H9 (cell line): ENCODE data around the gene IQGAP2. TPM values are rescaled to one million over a fixed set of nuclear protein-coding genes. Genes with fewer than 3 reads are reported as not detected.

Source experiments
- DNase-seq: peaks from one replicate; pipeline ENCODE4 v3.0.0-alpha.2; 2017
- H2AFZ ChIP-seq: one replicate; pipeline ENCODE4 v1.6.1; 2013; ENCODE audit warnings: mild to moderate bottlenecking, low read length, control low read depth, moderate library complexity
- H2AK5ac ChIP-seq: 2 replicates; pipeline ENCODE4 v1.6.1; 2013; ENCODE audit warnings: low read length, control low read depth, mixed read lengths; ENCODE audit not compliant: insufficient read length
- H2BK120ac ChIP-seq: one replicate; pipeline ENCODE4 v1.6.1; 2013; ENCODE audit warnings: low read depth, mild to moderate bottlenecking, low read length, control low read depth, inconsistent platforms; ENCODE audit not compliant: poor library complexity, severe bottlenecking
- H2BK12ac ChIP-seq: 2 replicates; pipeline ENCODE4 v1.6.1; 2013; ENCODE audit warnings: low read length, control low read depth, mixed read lengths, low read depth; ENCODE audit not compliant: insufficient read length
- H2BK15ac ChIP-seq: 2 replicates; pipeline ENCODE4 v1.6.1; 2013; ENCODE audit warnings: low read depth, low read length, control low read depth
- H2BK20ac ChIP-seq: one replicate; pipeline ENCODE4 v1.6.1; 2013; ENCODE audit warnings: low read depth, mild to moderate bottlenecking, low read length, control low read depth, inconsistent platforms; ENCODE audit not compliant: poor library complexity, severe bottlenecking
- H2BK5ac ChIP-seq: 2 replicates; pipeline ENCODE4 v1.6.1; 2013; ENCODE audit warnings: low read length, control low read depth, mixed read lengths; ENCODE audit not compliant: insufficient read length
- H3K14ac ChIP-seq: 2 replicates; pipeline ENCODE4 v1.6.1; 2013; ENCODE audit warnings: low read length, control low read depth; ENCODE audit not compliant: insufficient read depth
- H3K18ac ChIP-seq: 2 replicates; pipeline ENCODE4 v1.6.1; 2013; ENCODE audit warnings: low read depth, mild to moderate bottlenecking, mixed read lengths, low read length, control low read depth; ENCODE audit not compliant: insufficient read length
- H3K23ac ChIP-seq: 2 replicates; pipeline ENCODE4 v1.6.1; 2013; ENCODE audit warnings: low read length, control low read depth, mixed read lengths, low read depth; ENCODE audit not compliant: insufficient read length
- H3K23me2 ChIP-seq: 2 replicates; pipeline ENCODE4 v1.6.1; 2013; ENCODE audit warnings: low read depth, mild to moderate bottlenecking, mixed read lengths, low read length, control low read depth; ENCODE audit not compliant: insufficient read length, poor library complexity, severe bottlenecking
- H3K27ac ChIP-seq: 2 replicates; pipeline ENCODE4 v1.5.1; 2013; ENCODE audit warnings: low read length, control low read depth, mixed read lengths, low read depth; ENCODE audit not compliant: insufficient read length
- H3K27me3 ChIP-seq: 2 replicates; pipeline ENCODE4 v1.6.1; 2013; ENCODE audit warnings: low read length, control low read depth, inconsistent platforms; ENCODE audit not compliant: insufficient read depth
- H3K4ac ChIP-seq: 2 replicates; pipeline ENCODE4 v1.6.1; 2013; ENCODE audit warnings: low read depth, mild to moderate bottlenecking, control low read depth, inconsistent platforms, low read length, moderate library complexity
- H3K4me1 ChIP-seq: 2 replicates; pipeline ENCODE4 v1.6.1; 2013; ENCODE audit warnings: low read length, control low read depth, inconsistent platforms; ENCODE audit not compliant: insufficient read depth
- H3K4me2 ChIP-seq: 2 replicates; pipeline ENCODE4 v1.6.1; 2013; ENCODE audit warnings: low read length, control low read depth, mixed read lengths; ENCODE audit not compliant: insufficient read length, insufficient read depth
- H3K56ac ChIP-seq: 2 replicates; pipeline ENCODE4 v1.6.1; 2013; ENCODE audit warnings: low read depth, mild to moderate bottlenecking, mixed read lengths, low read length, control low read depth; ENCODE audit not compliant: insufficient read length
- H3K79me1 ChIP-seq: 2 replicates; pipeline ENCODE4 v1.6.1; 2013; ENCODE audit warnings: low read depth, mild to moderate bottlenecking, moderate library complexity, low read length, control low read depth, inconsistent platforms; ENCODE audit not compliant: insufficient read depth, poor library complexity, severe bottlenecking
- H3K79me2 ChIP-seq: 2 replicates; pipeline ENCODE4 v1.6.1; 2013; ENCODE audit warnings: low read length, control low read depth, inconsistent platforms; ENCODE audit not compliant: insufficient read depth
- H3K9ac ChIP-seq: 2 replicates; pipeline ENCODE4 v1.6.1; 2013; ENCODE audit warnings: low read length, control low read depth, mixed read lengths; ENCODE audit not compliant: insufficient read length; ENCODE audit errors: extremely low read depth
- H3K9me3 ChIP-seq: one replicate; pipeline ENCODE4 v1.6.1; 2013; ENCODE audit warnings: low read depth, low read length, inconsistent platforms; ENCODE audit not compliant: control insufficient read depth
- H3T11ph ChIP-seq: one replicate; pipeline ENCODE4 v1.6.1; 2013; ENCODE audit warnings: mild to moderate bottlenecking, low read length, control low read depth, inconsistent platforms
- H4K20me1 ChIP-seq: one replicate; pipeline ENCODE4 v1.6.1; 2013; ENCODE audit not compliant: control insufficient read depth, insufficient read length, insufficient read depth
- H4K5ac ChIP-seq: 2 replicates; pipeline ENCODE4 v1.6.1; 2013; ENCODE audit warnings: low read depth, mild to moderate bottlenecking, mixed read lengths, low read length, control low read depth; ENCODE audit not compliant: insufficient read length
- H4K8ac ChIP-seq: replicated peaks from 2 replicates; pipeline ENCODE4 v1.6.1; 2013; ENCODE audit warnings: low read length, control low read depth, mixed read lengths, low read depth; ENCODE audit not compliant: insufficient read length
- H4K91ac ChIP-seq: 2 replicates; pipeline ENCODE4 v1.6.1; 2013; ENCODE audit warnings: low read depth, mild to moderate bottlenecking, moderate library complexity, mixed read lengths, low read length, control low read depth; ENCODE audit not compliant: insufficient read length
- H3K27ac Mint-ChIP-seq, 3 experiments: 2 replicates in 2 of 3; 3 replicates in 1 of 3; pipeline ENCODE4 v1.8.0; 2020 to 2021; ENCODE audit warnings: mixed read lengths in 3 of 3, mild to moderate bottlenecking in 1 of 3, moderate library complexity in 1 of 3
- H3K27me3 Mint-ChIP-seq: 2 replicates; pipeline ENCODE4 v1.8.0; 2021; ENCODE audit warnings: low read depth, mild to moderate bottlenecking, moderate library complexity, mixed read lengths
- H3K36me3 Mint-ChIP-seq, 3 experiments: 2 replicates in 2 of 3; 3 replicates in 1 of 3; pipeline ENCODE4 v1.8.0; 2020 to 2021; ENCODE audit warnings: low read depth in 3 of 3, mixed read lengths in 3 of 3; ENCODE audit not compliant: insufficient read depth in 1 of 3
- H3K4me1 Mint-ChIP-seq, 2 experiments: 2 replicates each; pipeline ENCODE4 v1.8.0; 2020; ENCODE audit warnings: mixed read lengths in 2 of 2
- H3K4me3 Mint-ChIP-seq, 2 experiments: 2 replicates in 1 of 2; 3 replicates in 1 of 2; pipeline ENCODE4 v1.8.0; 2020 to 2021; ENCODE audit warnings: mild to moderate bottlenecking in 2 of 2, mixed read lengths in 2 of 2, moderate library complexity in 1 of 2
- H3K9me3 Mint-ChIP-seq, 2 experiments: 2 replicates in 1 of 2; 3 replicates in 1 of 2; pipeline ENCODE4 v1.8.0; 2020; ENCODE audit warnings: mild to moderate bottlenecking in 2 of 2, mixed read lengths in 2 of 2, moderate library complexity in 1 of 2
- WGBS: extraction: QIAGEN DNeasy Blood & Tissue Kit; methylation state at CpG from one replicate; pipeline ENCODE4 v1.1.7; 2013; ENCODE audit warnings: missing lambda C conversion rate, low lambda C conversion rate, mixed read lengths; ENCODE audit not compliant: insufficient read length; ENCODE audit errors: extremely low coverage; 5-methylcytosine and 5-hydroxymethylcytosine counted together
- total RNA-seq: library from RNA; stranded (reverse); gene quantifications from 2 replicates; pipeline ENCODE4 v1.2.1, GENCODE V29; 2021
- TF ChIP-seq, protein P1 (sequence below): fragments of 200-600 bp; sonication (generic); conservative IDR thresholded peaks from 3 replicates; pipeline ENCODE4 v1.8.0; 2021; ENCODE audit warnings: antibody characterized with exemption, mild to moderate bottlenecking

IQGAP2 gene
- total RNA-seq, 1 experiment from 2014 or later = 22.5 TPM

DNA sequence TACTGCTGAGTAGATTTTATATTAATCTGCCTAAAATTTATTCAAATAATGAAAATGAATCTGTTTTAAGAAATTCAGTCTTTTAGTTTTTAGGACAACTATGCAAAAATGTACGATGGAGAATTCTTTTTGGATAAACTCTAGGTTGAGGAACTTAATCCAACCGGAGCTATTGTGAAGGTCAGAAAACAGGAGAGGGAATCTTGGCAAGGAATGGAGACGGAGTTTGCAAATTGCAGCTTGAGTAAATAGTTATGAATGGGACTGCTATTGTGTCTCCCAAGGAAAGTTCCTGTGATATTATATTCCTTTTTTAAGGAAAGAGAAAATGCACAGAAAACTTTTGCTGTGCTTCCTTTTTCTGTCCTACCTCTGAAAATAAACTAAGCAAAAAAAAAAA is 67.9 kb downstream of the IQGAP2 start:
- no peaks in the 10 kb centered on the region for H3K9me3 ChIP-seq
- H3K56ac ChIP-seq = no peak overlapping the region
- no peaks in the 10 kb centered on the region for H3K23me2 ChIP-seq
- no peaks in the 10 kb centered on the region; the same call in 1 of the 2 replicates for H3K79me2 ChIP-seq
- H3K4me2 ChIP-seq = no peak overlapping the region
- peaks cover 2% of the 10 kb centered on the region for H4K20me1 ChIP-seq
- H3K9ac ChIP-seq = no peak overlapping the region
- H4K8ac ChIP-seq = no peak overlapping the region
- no peak overlapping the region for H3K14ac ChIP-seq
- peaks cover 14% of the 10 kb centered on the region for H3K4me1 ChIP-seq
- H2AK5ac ChIP-seq = no peak overlapping the region
- H2BK15ac ChIP-seq = no peak overlapping the region
- no peak overlapping the region for H4K5ac ChIP-seq
- H3K27me3 Mint-ChIP-seq = no peaks in the 10 kb centered on the region; the same call in 1 of the 2 replicates
- no peak overlapping the region for H2AFZ ChIP-seq
- H3K18ac ChIP-seq = no peak overlapping the region
- WGBS = no CpG with 5 or more reads among the region's 3 CpGs
- H4K91ac ChIP-seq = no peak overlapping the region
- TF ChIP-seq, protein P1, sequence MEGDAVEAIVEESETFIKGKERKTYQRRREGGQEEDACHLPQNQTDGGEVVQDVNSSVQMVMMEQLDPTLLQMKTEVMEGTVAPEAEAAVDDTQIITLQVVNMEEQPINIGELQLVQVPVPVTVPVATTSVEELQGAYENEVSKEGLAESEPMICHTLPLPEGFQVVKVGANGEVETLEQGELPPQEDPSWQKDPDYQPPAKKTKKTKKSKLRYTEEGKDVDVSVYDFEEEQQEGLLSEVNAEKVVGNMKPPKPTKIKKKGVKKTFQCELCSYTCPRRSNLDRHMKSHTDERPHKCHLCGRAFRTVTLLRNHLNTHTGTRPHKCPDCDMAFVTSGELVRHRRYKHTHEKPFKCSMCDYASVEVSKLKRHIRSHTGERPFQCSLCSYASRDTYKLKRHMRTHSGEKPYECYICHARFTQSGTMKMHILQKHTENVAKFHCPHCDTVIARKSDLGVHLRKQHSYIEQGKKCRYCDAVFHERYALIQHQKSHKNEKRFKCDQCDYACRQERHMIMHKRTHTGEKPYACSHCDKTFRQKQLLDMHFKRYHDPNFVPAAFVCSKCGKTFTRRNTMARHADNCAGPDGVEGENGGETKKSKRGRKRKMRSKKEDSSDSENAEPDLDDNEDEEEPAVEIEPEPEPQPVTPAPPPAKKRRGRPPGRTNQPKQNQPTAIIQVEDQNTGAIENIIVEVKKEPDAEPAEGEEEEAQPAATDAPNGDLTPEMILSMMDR = no peak
- no peaks in the 10 kb centered on the region for H3K79me1 ChIP-seq
- H3K4me1 Mint-ChIP-seq = peaks cover 22 to 24% of the 10 kb centered on the region in 2 experiments
- H3K27me3 ChIP-seq = no peaks in the 10 kb centered on the region
- H3K9me3 Mint-ChIP-seq = peaks cover 8 to 11% of the 10 kb centered on the region in 2 experiments
- H3K23ac ChIP-seq = no peak overlapping the region
- H3K4ac ChIP-seq = no peak overlapping the region
- DNase-seq = no peak
- H3K36me3 Mint-ChIP-seq = peaks cover 13 to 18% (median 17%) of the 10 kb centered on the region in 3 experiments; a peak in 6 of 7 replicates
- H2BK12ac ChIP-seq = no peak overlapping the region
- H3T11ph ChIP-seq = no peak overlapping the region
- no peak overlapping the region for H2BK20ac ChIP-seq
- H3K27ac ChIP-seq = no peak overlapping the region
- H3K4me3 Mint-ChIP-seq = no peak overlapping the region
- no peak overlapping the region for H2BK120ac ChIP-seq
- no peak overlapping the region for H3K27ac Mint-ChIP-seq
- H2BK5ac ChIP-seq = no peak overlapping the region
